OCI-LY1 (cell line): ENCODE measurements around the gene WNK2.

Experiments
- H2AFZ ChIP-seq: fragments of 200-600 bp; sonication (generic), shearing (Covaris generic); 2 replicates; pipeline ENCODE4 v1.6.0; 2014; ENCODE audit warnings: antibody characterized with exemption, mild to moderate bottlenecking, low read length
- H3F3A ChIP-seq: fragments of 200-600 bp; sonication (generic), shearing (Covaris generic); 2 replicates; pipeline ENCODE4 v1.6.0; 2014; ENCODE audit warnings: mild to moderate bottlenecking, antibody characterized with exemption, low read length, moderate library complexity; ENCODE audit not compliant: insufficient read depth
- H3K27ac ChIP-seq: fragments of 200-600 bp; sonication (generic); 2 replicates; pipeline ENCODE4 v1.5.1; 2014; ENCODE audit warnings: low read length, mixed run types, mild to moderate bottlenecking, low read depth; ENCODE audit not compliant: poor library complexity, severe bottlenecking
- H3K27me3 ChIP-seq: fragments of 200-600 bp; sonication (generic); 2 replicates; pipeline ENCODE4 v1.6.0; 2014; ENCODE audit warnings: antibody characterized with exemption, mild to moderate bottlenecking, low read length, moderate library complexity; ENCODE audit not compliant: insufficient read depth
- H3K36me3 ChIP-seq: fragments of 200-600 bp; sonication (generic); 2 replicates; pipeline ENCODE4 v1.6.1; 2014; ENCODE audit warnings: mild to moderate bottlenecking, antibody characterized with exemption, low read length, moderate library complexity, mixed read lengths; ENCODE audit not compliant: insufficient read depth
- H3K4me1 ChIP-seq: fragments of 200-600 bp; sonication (generic); 2 replicates; pipeline ENCODE4 v1.5.1; 2014; ENCODE audit warnings: mild to moderate bottlenecking, low read length, moderate library complexity; ENCODE audit not compliant: insufficient read depth, severe bottlenecking
- H3K4me2 ChIP-seq: fragments of 200-600 bp; sonication (generic), shearing (Covaris generic); 2 replicates; pipeline ENCODE4 v1.6.1; 2014; ENCODE audit warnings: low read length
- H3K4me3 ChIP-seq: fragments of 200-600 bp; sonication (generic); 2 replicates; pipeline ENCODE4 v1.5.1; 2014; ENCODE audit warnings: low read length, low read depth, mild to moderate bottlenecking, mixed read lengths; ENCODE audit not compliant: poor library complexity, severe bottlenecking
- H3K79me2 ChIP-seq: fragments of 200-600 bp; shearing (Covaris generic); 2 replicates; pipeline ENCODE4 v1.6.1; 2016; ENCODE audit warnings: mixed run types, low read length, mixed read lengths; ENCODE audit not compliant: insufficient read depth
- H3K9ac ChIP-seq: fragments of 200-600 bp; sonication (generic), shearing (Covaris generic); 2 replicates; pipeline ENCODE4 v1.6.1; 2014; ENCODE audit warnings: mild to moderate bottlenecking, low read length, mixed read lengths
- H3K9me2 ChIP-seq: fragments of 200-600 bp; sonication (generic), shearing (Covaris generic); 2 replicates; pipeline ENCODE4 v1.6.1; 2014; ENCODE audit warnings: low read depth, mild to moderate bottlenecking, low read length, mixed read lengths
- H3K9me3 ChIP-seq: fragments of 200-600 bp; shearing (Covaris generic); 2 replicates; pipeline ENCODE4 v1.6.1; 2014; ENCODE audit warnings: low read length, mixed read lengths
- H4K20me1 ChIP-seq: fragments of 200-600 bp; sonication (generic), shearing (Covaris generic); 2 replicates; pipeline ENCODE4 v1.6.0; 2016; ENCODE audit warnings: mild to moderate bottlenecking, low read length; ENCODE audit not compliant: insufficient read depth
- EZH2 ChIP-seq: fragments of 200-600 bp; sonication (generic), shearing (Covaris generic); IDR thresholded peaks from 2 replicates; pipeline ENCODE4 v1.8.0; 2017; ENCODE audit warnings: borderline replicate concordance, mixed run types, mild to moderate bottlenecking, antibody characterized with exemption, low read length, moderate library complexity, mixed read lengths
- TF ChIP-seq, protein P1 (sequence below): fragments of 200-600 bp; sonication (generic), shearing (Covaris generic); IDR thresholded peaks from 2 replicates; pipeline ENCODE4 v1.5.1; 2017; ENCODE audit warnings: mild to moderate bottlenecking, antibody characterized with exemption, low read length, moderate library complexity, mixed read lengths

Gene WNK2

DNA sequence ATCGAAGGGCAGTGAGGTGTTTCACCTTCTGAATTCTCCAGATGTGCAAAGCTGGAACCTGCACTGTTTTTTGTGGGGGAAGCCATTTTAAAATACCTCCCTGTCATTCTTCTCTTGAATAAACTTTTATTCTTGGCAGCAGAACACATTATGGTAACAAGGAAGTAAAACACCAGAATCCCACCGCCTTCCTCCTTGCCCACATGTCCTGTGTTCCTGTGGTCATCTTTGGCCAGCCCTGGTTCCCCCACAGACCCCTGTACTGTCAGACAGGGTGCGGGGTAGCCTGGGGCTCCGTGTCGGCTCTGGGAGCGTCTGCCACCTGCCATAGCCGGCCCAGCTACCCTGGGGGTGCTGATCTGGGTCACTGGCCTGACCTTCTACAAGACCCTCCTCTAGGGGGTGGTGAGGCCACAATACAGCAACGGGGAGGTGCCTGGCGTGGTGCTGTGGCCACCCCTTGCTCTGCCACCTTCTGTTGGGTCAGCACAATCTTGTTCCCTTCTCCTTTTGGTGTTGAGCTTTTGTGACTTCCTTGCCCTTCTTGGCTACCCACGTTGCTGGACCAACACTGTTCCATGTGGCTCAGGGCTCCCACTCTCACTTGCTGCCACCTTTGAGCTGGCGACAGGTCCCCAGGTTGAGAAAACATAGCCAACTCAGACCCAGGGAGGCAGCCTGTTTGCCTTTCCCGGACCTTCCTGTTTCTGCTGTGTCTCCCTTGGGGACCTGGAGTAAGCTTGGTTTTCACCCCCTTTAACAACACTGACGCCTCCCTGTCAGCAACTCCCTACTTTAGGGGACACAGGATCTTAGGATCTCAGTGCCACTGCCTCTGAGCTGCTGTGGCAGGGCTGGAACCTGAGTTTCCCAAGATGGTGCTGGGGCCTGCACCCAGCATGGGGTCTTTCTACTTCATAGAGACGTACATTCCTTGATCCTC is 4.8 kb downstream of the WNK2 start:
- Histone ChIP-seq H3K9me2 (no peaks in the 10 kb centered on the region), H3K36me3 (no peaks in the 10 kb centered on the region), H3K4me3 (no peak overlapping the region), H2AFZ (no peak overlapping the region), H3K4me2 (no peak overlapping the region), H3K79me2 (no peaks in the 10 kb centered on the region), H3K4me1 (no peaks in the 10 kb centered on the region), H3K27ac (no peak overlapping the region), H3K27me3 (no peaks in the 10 kb centered on the region), H4K20me1 (no peaks in the 10 kb centered on the region), H3K9me3 (no peaks in the 10 kb centered on the region), H3F3A (no peaks in the 10 kb centered on the region), H3K9ac (no peak overlapping the region)
- no peak for TF ChIP-seq EZH2
- TF ChIP-seq, protein P1, sequence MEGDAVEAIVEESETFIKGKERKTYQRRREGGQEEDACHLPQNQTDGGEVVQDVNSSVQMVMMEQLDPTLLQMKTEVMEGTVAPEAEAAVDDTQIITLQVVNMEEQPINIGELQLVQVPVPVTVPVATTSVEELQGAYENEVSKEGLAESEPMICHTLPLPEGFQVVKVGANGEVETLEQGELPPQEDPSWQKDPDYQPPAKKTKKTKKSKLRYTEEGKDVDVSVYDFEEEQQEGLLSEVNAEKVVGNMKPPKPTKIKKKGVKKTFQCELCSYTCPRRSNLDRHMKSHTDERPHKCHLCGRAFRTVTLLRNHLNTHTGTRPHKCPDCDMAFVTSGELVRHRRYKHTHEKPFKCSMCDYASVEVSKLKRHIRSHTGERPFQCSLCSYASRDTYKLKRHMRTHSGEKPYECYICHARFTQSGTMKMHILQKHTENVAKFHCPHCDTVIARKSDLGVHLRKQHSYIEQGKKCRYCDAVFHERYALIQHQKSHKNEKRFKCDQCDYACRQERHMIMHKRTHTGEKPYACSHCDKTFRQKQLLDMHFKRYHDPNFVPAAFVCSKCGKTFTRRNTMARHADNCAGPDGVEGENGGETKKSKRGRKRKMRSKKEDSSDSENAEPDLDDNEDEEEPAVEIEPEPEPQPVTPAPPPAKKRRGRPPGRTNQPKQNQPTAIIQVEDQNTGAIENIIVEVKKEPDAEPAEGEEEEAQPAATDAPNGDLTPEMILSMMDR = no peak

DNA sequence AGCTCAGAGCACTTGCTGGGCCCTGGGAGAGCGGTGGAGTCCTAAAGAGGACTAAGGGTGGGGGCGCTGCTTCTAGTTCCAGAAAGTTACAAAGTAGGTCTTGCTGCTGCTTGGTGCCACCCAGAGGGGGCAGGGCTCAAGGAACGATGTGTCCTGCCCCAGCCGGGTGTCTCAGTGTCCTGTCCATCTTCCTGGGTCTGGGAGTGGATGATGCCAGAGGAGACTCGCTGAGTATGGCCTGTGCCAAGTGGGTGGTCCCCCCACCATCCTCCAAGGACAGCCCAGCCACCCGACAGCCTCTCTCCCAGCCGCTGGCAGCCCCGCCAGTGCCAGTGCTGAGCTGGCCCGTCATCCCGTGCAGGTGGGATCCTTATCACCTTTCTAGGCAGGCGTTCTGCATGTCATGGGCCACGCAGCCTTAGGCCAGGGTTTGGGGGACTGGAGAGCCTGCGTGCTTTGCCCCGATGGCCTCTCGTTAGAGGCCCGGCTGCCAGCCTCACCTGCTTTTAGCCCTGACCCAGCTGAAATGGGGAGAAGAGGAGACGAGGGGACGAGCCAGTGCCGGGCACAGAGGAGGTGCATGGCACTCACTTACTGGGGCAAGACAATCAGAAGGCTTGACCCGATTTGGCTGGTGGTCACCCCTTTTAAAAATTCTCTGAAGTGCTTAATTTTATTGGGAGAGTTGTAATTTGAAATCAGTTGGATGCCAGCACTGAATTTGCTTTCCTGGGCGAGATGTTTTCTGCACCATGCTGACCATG is 5.6 kb downstream of the WNK2 start:
- Histone ChIP-seq H3K79me2 (no peaks in the 10 kb centered on the region), H2AFZ (no peak overlapping the region), H3K4me2 (no peak overlapping the region), H3K9ac (no peak overlapping the region), H3K27ac (no peak overlapping the region), H3K27me3 (no peaks in the 10 kb centered on the region), H3K4me3 (no peak overlapping the region), H3K4me1 (no peaks in the 10 kb centered on the region), H3K36me3 (no peaks in the 10 kb centered on the region), H3K9me3 (no peaks in the 10 kb centered on the region), H4K20me1 (no peaks in the 10 kb centered on the region), H3K9me2 (no peaks in the 10 kb centered on the region), H3F3A (no peaks in the 10 kb centered on the region)
- TF ChIP-seq, protein P1 = no peak
- no peak for TF ChIP-seq EZH2

DNA sequence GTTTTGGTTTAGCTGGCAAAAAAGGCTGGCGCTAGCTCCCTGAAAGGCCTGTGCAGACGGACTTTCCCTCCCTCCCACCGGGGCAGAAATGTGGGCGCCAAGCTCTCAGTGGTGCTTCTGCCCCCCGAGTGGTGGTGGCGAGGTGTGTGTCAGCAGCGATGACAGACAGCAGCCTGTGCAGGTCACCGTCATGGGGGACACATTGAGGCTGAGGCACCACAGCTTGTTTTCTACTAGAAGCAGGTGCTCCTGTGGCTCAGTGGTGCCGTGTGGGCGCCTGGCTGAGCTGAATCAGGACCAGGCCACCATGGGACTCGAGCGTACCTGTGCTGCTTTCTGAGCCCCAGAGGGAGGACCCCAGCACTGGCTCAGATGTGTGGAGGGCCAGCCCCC is 6.2 kb downstream of the WNK2 start:
- no peaks in the 10 kb centered on the region for H3K4me1 ChIP-seq

More for the DNA sequence above, 6.2 kb downstream of the WNK2 start:
- H3K9me3 ChIP-seq = no peaks in the 10 kb centered on the region
- no peaks in the 10 kb centered on the region for H4K20me1 ChIP-seq
- no peaks in the 10 kb centered on the region for H3F3A ChIP-seq
- no peak overlapping the region for H3K27ac ChIP-seq
- no peaks in the 10 kb centered on the region for H3K27me3 ChIP-seq
- TF ChIP-seq, protein P1 = no peak
- no peak for TF ChIP-seq EZH2
- H3K9ac ChIP-seq = no peak overlapping the region
- no peaks in the 10 kb centered on the region for H3K9me2 ChIP-seq
- H2AFZ ChIP-seq = no peak overlapping the region
- H3K4me2 ChIP-seq = no peak overlapping the region
- H3K79me2 ChIP-seq = no peaks in the 10 kb centered on the region
- no peak overlapping the region for H3K4me3 ChIP-seq
- no peaks in the 10 kb centered on the region for H3K36me3 ChIP-seq
